ENCODE results near the gene AGRP.

GRCh38 chr16:67528222-67528869 lies 45.0 kb upstream of the AGRP start, which contains the start of gene RIPOR1:
- TF ChIP-seq CTCF (IDR thresholded peaks at IDR 0.05) = no peak
- no peak for TF ChIP-seq POLR2A (IDR thresholded peaks at IDR 0.05)

All from Peyer's patch (tissue), 4 donors.